ENCODE measurements around the gene WNK3. TPM values are rescaled to one million over a fixed set of nuclear protein-coding genes. Genes with fewer than 3 reads are reported as not detected.

Gene WNK3
- polyA plus RNA-seq, 1 of the 3 experiments (the other 2 are of a cell fraction), result 0.54 TPM

GRCh38 chrX:54193085-54193821, 164.6 kb downstream of the WNK3 start:
- no peak overlapping the region for H3K4me3 ChIP-seq (ENCODE audit: low read depth in 2 of 2, low read length in 1 of 2)
- no peak overlapping the region for H3K27ac ChIP-seq (ENCODE audit: low read depth in 2 of 2, low read length in 1 of 2)
- ChIA-PET POLR2A (no interaction called here), CTCF (no interaction called here)
- no peaks in the 10 kb centered on the region for H3K9me2 ChIP-seq
- no peaks in the 10 kb centered on the region for H3K79me2 ChIP-seq (ENCODE audit: insufficient read depth)
- H3K9ac ChIP-seq, result no peak overlapping the region
- 50% methylated on average over 4 of the region's 4 CpGs for WGBS (ENCODE audit: low lambda C conversion rate)
- H3K4me1 ChIP-seq (ENCODE audit: control insufficient read depth in 1 of 2, insufficient read depth in 2 of 2, low read depth in 1 of 2, low read length in 1 of 2), result peaks cover 0 to 1% of the 10 kb centered on the region in 2 experiments; a peak in 2 of 4 replicates
- H3K27me3 ChIP-seq (ENCODE audit: insufficient read depth), result no peaks in the 10 kb centered on the region
- no peak overlapping the region for H3K4me2 ChIP-seq
- TF ChIP-seq RFX5 (IDR thresholded peaks at IDR 0.05; ENCODE audit: low read length), result no peak
- TF ChIP-seq FOSL2 (IDR thresholded peaks at IDR 0.05; ENCODE audit: borderline replicate concordance, low read depth), result no peak
- TF ChIP-seq CHD2 (IDR thresholded peaks at IDR 0.05; ENCODE audit: low read length, partially characterized antibody), result no peak
- no peak for TF ChIP-seq ELF1 (IDR thresholded peaks at IDR 0.05)
- no peak for TF ChIP-seq TEAD4 (IDR thresholded peaks at IDR 0.05; ENCODE audit: borderline replicate concordance, insufficient read depth)
- TF ChIP-seq USF1 (IDR thresholded peaks at IDR 0.05; ENCODE audit: borderline replicate concordance, low read depth), result no peak
- no peak for TF ChIP-seq REST (IDR thresholded peaks at IDR 0.05; ENCODE audit: low read depth, low read length)
- TF ChIP-seq GATA2 (CRISPR knock-in tag; IDR thresholded peaks at IDR 0.05), result no peak
- no peak for TF ChIP-seq EZH2phosphoT487 (IDR thresholded peaks at IDR 0.05; ENCODE audit: borderline replicate concordance, low read depth)
- TF ChIP-seq ZBTB33 (IDR thresholded peaks at IDR 0.05; ENCODE audit: borderline replicate concordance, low read depth), result no peak
- no peak for TF ChIP-seq PBX3 (IDR thresholded peaks at IDR 0.05)
- TF ChIP-seq GABPA (IDR thresholded peaks at IDR 0.05; ENCODE audit: low read depth), result no peak
- no peak for TF ChIP-seq YY1 (IDR thresholded peaks at IDR 0.05; ENCODE audit: low read depth)
- TF ChIP-seq SMC3 (IDR thresholded peaks at IDR 0.05; ENCODE audit: low read depth, low read length), result no peak
- TF ChIP-seq EP300 (IDR thresholded peaks at IDR 0.05; ENCODE audit: borderline replicate concordance in 1 of 2, low read depth in 1 of 2, low read length in 1 of 2), result no peak
- no peak for TF ChIP-seq USF2 (IDR thresholded peaks at IDR 0.05; ENCODE audit: borderline replicate concordance, low read depth, low read length)
- no peak for TF ChIP-seq NFIC (IDR thresholded peaks at IDR 0.05; ENCODE audit: borderline replicate concordance)
- TF ChIP-seq RAD21 (IDR thresholded peaks at IDR 0.05; ENCODE audit: low read length), result no peak
- no peak for DNase-seq
- no peaks in the 10 kb centered on the region for H4K20me1 ChIP-seq (ENCODE audit: insufficient read depth)
- H3K36me3 ChIP-seq (replicated peaks in 1 of 2; ENCODE audit: control insufficient read depth in 1 of 2, insufficient read depth in 2 of 2, low read length in 1 of 2), result no peaks in the 10 kb centered on the region
- peaks cover 5% of the 10 kb centered on the region for H3F3A ChIP-seq (replicated peaks; ENCODE audit: insufficient read depth)
- H3K9me3 ChIP-seq, result no peaks in the 10 kb centered on the region
- no peak overlapping the region for H2AFZ ChIP-seq (ENCODE audit: low read depth)
